PFSK-1 (cell line): ENCODE results near the gene PPP3CA.

Experiments used
- FOXP2 ChIP-seq: optimal IDR thresholded peaks from 2 replicates; pipeline ENCODE3; 2011; ENCODE audit warnings: borderline replicate concordance, control low read depth, inconsistent platforms; ENCODE audit not compliant: insufficient read depth; ENCODE audit errors: extremely low read length, extremely low read depth
- POLR2AphosphoS5 ChIP-seq: IDR thresholded peaks from 2 replicates; pipeline ENCODE4 v1.6.1; 2012; ENCODE audit warnings: low read depth, mild to moderate bottlenecking, control low read depth, low read length, moderate library complexity
- REST ChIP-seq, 2 experiments: IDR thresholded peaks; 2 replicates each; pipeline versions ENCODE4 v1.6.1 to v1.8.0; 2011 to 2012; ENCODE audit warnings: low read depth in 2 of 2, low read length in 2 of 2, control low read depth in 1 of 2, inconsistent platforms in 1 of 2, mild to moderate bottlenecking in 1 of 2, moderate library complexity in 1 of 2; ENCODE audit not compliant: insufficient read depth in 1 of 2
- SIN3A ChIP-seq: IDR thresholded peaks from 2 replicates; pipeline ENCODE4 v1.6.1; 2012; ENCODE audit warnings: mild to moderate bottlenecking, low read length, moderate library complexity, borderline replicate concordance; ENCODE audit not compliant: insufficient read depth
- TAF1 ChIP-seq: IDR thresholded peaks from 2 replicates; pipeline ENCODE4 v1.6.1; 2012; ENCODE audit warnings: low read length, control low read depth, borderline replicate concordance; ENCODE audit not compliant: insufficient read depth

The PPP3CA gene

GRCh38 chr4:101147283-101147682, 200.0 kb downstream of the PPP3CA start:
- TF ChIP-seq POLR2AphosphoS5 (no peak), TAF1 (no peak), REST (IDR thresholded peaks at IDR 0.05; ENCODE audit: insufficient read depth in 1 of 2, low read depth in 2 of 2, low read length in 2 of 2) (no peak), SIN3A (no peak), FOXP2 (no peak)

GRCh38 chr4:101145021-101145420, 202.3 kb downstream of the PPP3CA start:
- TF ChIP-seq REST (IDR thresholded peaks at IDR 0.05; ENCODE audit: insufficient read depth in 1 of 2, low read depth in 2 of 2, low read length in 2 of 2) (no peak), FOXP2 (no peak), SIN3A (no peak), TAF1 (no peak), POLR2AphosphoS5 (no peak)

DNA sequence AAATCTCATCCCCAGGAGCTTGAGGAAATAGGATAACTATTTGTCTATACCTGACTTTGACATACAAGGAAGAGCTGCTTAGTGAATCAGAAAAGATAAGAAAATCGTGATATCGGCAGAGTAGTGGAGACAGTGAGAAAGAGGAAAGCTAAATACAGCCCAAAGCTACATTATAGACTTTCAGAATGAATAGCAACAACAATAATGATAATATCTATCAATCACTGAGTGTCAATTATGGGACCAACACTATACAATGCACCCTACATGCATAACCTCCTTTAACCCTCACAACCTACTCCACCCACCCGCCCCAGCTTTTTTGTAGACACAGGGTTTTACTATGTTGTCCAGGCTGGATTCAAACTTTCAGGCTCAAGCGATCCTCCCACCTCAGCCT, 205.1 kb downstream of the PPP3CA start:
- TF ChIP-seq TAF1 = no peak
- TF ChIP-seq REST (IDR thresholded peaks at IDR 0.05; ENCODE audit: insufficient read depth in 1 of 2, low read depth in 2 of 2, low read length in 2 of 2) = no peak
- TF ChIP-seq SIN3A = no peak
- no peak for TF ChIP-seq POLR2AphosphoS5
- no peak for TF ChIP-seq FOXP2

- TF ChIP-seq SIN3A = no peak
- no peak for TF ChIP-seq FOXP2
- no peak for TF ChIP-seq TAF1
- no peak for TF ChIP-seq POLR2AphosphoS5
- no peak for TF ChIP-seq REST (IDR thresholded peaks at IDR 0.05; ENCODE audit: insufficient read depth in 1 of 2, low read depth in 2 of 2, low read length in 2 of 2)
These were observed 205.5 kb downstream of the PPP3CA start for GRCh38 chr4:101141855-101142254.

GRCh38 chr4:101141230-101141629, 206.1 kb downstream of the PPP3CA start:
- TF ChIP-seq SIN3A = no peak
- no peak for TF ChIP-seq REST (IDR thresholded peaks at IDR 0.05; ENCODE audit: insufficient read depth in 1 of 2, low read depth in 2 of 2, low read length in 2 of 2)
- TF ChIP-seq TAF1 = no peak
- no peak for TF ChIP-seq FOXP2
- no peak for TF ChIP-seq POLR2AphosphoS5
